ENCODE measurements around the gene CDC42EP3.

The CDC42EP3 gene

GRCh38 chr2:37636381-37637066, 34.9 kb downstream of the CDC42EP3 start:
- DNase-seq (ENCODE audit: low spot score) = no peak

DNA sequence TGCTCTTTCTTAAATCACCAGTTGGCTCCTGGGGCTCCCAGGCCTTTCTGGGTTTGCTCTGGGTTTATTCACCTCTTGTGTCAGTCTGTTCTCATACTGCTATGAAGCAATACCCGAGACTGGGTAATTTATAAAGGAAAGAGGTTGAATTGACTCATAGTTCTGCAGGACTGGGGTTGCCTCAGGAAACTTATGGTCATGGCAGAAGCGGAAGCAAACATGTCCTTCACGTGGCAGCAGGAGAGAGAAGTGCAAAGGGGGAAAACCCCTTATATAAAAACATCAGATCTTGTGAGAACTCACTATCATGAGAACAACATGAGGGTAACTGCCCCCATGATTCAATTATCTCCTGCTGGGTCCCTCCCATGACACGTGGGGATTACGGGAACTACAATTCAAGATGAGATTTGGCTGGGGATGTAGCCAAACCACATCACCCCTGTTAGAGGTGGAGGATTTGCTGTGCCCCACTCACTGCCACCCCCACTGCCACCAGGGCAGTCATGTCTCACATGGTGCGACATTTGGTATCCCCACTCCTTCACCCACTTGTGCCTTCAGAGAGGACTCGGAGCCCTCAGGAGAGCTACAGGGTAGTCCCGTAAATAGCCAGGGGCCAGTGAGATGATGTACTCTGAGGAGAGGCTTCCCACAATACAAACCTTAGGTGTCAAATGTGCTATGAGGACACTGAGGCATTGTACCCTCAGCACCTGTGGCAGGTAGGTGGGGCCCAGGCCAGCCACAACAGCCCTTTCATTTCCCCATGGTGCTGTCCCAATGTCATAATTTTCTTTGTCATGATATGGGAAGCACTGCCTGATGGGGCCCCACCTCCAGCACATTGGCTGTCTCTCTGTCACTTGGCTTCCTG, 35.7 kb downstream of the CDC42EP3 start:
- DNase-seq (ENCODE audit: low spot score) = no peak

DNA sequence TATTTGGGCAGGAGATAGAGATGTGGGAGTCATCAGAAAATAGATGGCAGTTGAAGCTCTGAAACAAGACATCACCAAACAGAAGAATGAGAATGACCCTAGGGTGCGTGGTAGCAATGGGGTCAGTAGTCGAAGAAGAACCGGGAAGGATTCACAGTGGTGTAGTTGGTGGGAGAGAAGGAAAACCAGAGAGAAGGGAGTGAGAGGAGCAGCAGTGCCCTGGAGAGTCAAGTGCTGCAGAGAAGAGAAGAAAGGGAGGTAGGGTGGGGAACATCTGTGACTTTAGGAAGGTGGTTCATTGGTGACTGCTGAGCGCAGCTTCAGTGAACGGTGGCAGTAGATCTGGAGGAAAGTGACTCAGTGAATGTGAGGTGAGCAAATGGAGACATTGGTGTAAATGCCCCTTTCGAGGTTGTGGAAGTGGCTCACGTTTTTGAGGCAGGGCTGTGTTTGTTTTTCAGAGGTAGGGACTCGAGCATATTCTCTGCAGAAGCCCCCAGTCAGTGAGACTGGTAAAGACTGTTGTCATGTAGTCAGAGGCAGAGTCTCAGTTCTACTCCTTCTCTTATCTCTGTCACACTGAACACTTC, 36.4 kb downstream of the CDC42EP3 start:
- no peak for DNase-seq (ENCODE audit: low spot score)

GRCh38 chr2:37633845-37634244, 37.6 kb downstream of the CDC42EP3 start:
- no peak for DNase-seq (ENCODE audit: low spot score)

DNA sequence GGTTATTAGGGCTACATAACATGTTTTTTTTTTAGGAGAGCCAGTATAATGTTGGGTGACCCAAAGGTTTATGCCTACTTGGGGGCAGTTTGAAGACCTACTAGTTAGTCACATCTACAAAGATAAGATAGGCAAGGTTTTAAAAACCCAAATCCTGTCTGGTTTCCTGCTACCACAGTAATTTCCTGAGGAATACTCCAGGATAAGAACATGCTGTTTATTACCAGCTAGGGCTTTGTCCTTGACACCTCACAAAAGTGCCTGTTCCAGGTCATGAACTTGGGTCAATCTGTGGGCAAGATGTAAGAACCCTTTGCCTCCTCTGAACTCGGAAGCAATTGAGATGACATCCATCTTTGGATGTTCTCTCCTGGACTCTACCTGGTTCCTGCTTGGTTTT, 38.2 kb downstream of the CDC42EP3 start:
- no peak for DNase-seq (ENCODE audit: low spot score)

DNA sequence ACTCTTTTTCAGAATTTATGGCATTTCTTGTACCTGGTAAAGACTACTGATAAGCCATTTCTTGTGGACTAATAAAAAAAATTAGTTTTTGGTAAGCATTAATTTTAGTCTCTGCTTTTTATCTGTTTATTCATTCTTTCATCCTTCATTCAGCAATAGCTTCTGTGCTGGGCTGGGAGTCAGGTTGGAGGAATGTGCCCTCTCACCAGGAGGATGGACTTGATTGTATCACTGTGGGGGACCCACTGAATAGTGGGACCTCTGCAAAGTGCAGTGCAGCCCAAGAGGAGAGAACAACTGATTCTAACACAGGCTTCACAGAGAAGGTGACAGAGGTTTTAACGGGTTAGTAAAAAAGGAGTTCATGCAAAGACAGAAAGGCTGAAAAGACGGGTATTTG, 39.1 kb downstream of the CDC42EP3 start:
- no peak for DNase-seq (ENCODE audit: low spot score)

- DNase-seq (ENCODE audit: low spot score) = no peak
Measured at GRCh38 chr2:37631698-37632097, 39.7 kb downstream of the CDC42EP3 start.

GRCh38 chr2:37631292-37631691, 40.1 kb downstream of the CDC42EP3 start:
- DNase-seq (ENCODE audit: low spot score) = no peak

GRCh38 chr2:37630776-37631175, 40.7 kb downstream of the CDC42EP3 start:
- no peak for DNase-seq (ENCODE audit: low spot score)

GRCh38 chr2:37630301-37630700, 41.1 kb downstream of the CDC42EP3 start:
- no peak for DNase-seq (ENCODE audit: low spot score)

DNA sequence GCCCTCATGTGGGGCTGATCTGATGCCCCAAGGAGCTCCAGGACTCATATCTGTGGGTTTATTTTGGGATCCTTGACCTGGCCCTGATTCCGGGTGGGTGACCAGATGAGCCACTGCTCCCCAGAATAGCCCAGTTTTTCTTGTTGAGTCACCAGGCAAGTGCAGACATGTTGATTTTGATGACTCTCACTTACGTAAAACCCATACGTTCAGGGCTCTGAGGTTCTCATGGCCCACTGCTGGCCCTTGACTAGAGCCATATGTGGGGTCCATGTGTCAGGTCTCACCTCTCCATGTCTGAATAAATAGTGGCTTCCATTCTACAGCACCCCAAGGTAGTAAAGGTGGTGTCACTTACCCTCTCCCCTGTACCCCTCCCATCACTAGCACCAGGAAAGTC, 41.9 kb downstream of the CDC42EP3 start:
- no peak for DNase-seq (ENCODE audit: low spot score)

GRCh38 chr2:37627710-37628109, 43.7 kb downstream of the CDC42EP3 start:
- no peak for DNase-seq (ENCODE audit: low spot score)

GRCh38 chr2:37625796-37626571, 45.5 kb downstream of the CDC42EP3 start:
- no peak for DNase-seq (ENCODE audit: low spot score)

DNA sequence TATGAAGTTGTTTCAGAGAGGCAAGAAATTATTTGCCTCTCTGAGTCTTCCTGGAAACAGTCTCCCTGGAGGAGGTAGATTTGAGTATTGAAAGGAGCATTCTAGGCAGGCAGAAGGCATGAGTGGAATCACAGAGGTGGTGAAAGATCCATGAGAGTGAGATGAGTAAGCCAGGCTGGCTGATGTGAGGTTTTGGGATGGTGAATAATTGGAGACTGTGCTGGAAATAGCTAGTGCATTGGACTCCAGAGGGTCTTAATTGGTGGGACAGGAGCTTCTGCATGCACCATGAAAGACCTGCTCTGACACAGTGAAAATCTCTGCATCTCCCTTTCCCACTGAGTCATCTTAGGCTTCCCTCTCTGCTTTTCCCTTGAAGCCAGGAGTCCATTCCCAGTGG, 46.3 kb downstream of the CDC42EP3 start:
- DNase-seq (ENCODE audit: low spot score) = no peak

GRCh38 chr2:37623971-37624900, 47.2 kb downstream of the CDC42EP3 start:
- no peak for DNase-seq (ENCODE audit: low spot score)

DNA sequence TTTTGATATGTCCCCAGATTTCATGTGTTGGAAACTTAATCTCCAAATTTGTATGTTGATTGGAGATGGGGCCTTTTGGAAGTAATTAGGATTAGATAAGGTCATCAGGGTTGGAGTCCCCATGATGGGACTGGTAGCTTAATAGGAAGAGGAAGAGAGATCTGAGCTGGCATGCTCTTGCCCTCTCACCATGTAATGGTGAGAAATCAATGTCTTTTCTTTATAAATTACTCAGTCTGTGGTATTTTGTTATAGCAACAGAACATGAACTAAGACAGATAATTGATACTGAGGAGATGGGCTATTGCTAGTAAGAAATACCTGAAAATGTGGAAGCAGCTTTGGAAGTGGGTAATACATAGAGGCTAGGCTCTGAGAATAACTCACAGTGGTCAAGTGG, 48.0 kb downstream of the CDC42EP3 start:
- DNase-seq (ENCODE audit: low spot score) = no peak

DNA sequence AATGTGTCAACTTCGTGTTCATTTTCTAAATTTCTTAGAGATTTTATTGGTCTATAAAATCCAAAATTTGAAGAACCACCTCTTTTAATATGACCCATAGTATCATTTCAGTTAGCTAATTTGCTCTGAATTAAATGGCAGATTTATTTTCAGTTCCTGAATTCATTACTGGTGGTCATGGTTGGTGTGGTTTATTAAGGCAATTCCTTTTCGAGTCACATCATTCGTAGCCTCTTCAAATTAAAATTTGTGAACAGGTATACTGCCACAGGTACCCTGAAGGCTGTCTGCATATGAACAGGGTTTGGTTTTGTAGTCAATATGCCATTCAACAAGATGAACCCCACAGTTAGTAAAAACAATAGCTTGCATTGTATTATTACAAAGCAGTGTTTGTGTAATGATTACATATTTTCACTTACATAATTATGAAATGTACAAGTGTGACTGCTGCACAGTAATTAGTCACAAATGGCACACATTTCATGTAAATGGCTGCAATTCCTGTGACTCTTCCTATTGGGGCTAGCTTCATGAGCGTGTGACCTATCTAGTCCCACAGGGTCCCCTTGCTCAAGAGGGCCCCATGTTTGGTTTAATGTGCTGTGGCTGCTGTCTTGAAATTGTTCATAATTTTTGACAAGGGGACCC, 48.9 kb downstream of the CDC42EP3 start:
- no peak for DNase-seq (ENCODE audit: low spot score)

DNA sequence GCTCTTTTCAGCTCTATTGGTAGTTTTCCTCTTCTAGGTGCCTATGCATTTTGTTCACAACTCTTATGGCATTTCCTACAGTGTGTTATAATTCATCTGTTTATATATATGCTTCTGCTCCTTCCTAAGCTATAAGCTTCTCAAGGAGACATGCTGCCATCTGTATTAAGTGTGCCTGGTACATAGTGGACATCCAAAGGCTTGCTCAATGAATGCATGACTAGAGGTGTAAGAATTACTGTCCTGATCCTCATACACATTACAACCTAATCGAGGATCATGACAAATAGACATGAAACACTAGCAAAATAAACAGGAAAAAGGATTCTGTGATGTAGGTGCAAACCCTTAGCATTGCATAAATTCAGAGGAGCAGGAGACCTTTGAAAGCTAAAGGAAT, 50.2 kb downstream of the CDC42EP3 start:
- DNase-seq (ENCODE audit: low spot score) = no peak

DNA sequence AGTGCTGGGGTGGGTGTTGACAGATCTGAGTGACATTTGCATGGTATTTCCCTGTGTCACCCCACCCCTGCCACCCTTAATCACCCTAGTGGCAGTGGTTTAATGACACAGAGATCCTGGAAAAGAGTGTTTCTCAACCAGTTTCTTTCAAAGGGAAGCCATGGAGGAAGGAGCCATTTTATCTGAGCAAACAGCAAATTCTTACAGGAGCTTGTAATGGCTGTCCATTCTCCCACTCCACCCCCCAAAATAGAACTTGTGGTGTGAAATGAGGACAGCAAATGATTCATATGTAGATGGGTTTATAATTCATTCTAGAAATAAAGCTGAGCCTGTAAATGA, 51.5 kb downstream of the CDC42EP3 start:
- DNase-seq (ENCODE audit: low spot score) = no peak

DNA sequence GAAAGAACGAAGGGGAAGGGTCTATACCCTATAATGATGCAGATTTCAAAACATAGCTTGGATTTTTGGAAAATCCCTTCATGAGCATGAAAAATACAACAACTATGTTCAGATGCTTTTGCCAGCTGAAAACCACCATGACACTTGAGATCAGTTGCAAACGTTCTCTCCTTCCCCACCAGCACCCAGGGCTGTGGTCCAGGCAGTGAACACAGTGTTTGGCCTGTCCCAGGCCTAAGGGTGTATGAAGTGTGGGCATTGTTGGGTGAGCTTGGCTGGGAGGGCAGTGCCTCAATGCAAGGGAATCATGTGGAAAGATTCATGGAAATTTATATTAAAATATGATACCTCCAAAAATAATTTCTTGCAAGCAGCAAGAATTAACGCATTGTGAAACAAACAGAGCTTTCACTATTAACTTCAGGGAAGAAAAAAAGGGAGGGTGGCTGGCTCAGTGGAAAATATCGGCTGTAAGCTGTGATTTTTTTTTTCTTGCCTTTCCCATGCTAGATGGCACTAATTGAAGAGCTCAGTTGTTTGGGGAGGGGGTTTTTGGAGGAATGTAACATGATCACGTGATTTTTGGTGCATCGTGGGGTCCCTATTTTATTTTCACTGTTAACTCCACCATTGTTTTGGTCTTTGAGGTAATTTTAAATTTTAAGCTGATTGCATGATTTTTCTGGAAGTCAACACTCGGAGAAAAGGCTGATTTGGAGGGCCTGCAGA, 52.0 kb downstream of the CDC42EP3 start:
- DNase-seq (ENCODE audit: low spot score) = no peak

Measured in hematopoietic multipotent progenitor cell treated with erythropoietin and hydrocortisone succinate and interleukin-3 and kit ligand, for 17 days (in vitro differentiated cells).